Hematopoietic multipotent progenitor cell treated with erythropoietin and hydrocortisone succinate and interleukin-3 and kit ligand, for 8 days (in vitro differentiated cells): ENCODE measurements around the gene DHRS1.

Source experiments
- DNase-seq: peaks from one replicate; pipeline ENCODE4 v3.0.0-alpha.2; 2015

DHRS1 gene

DNA sequence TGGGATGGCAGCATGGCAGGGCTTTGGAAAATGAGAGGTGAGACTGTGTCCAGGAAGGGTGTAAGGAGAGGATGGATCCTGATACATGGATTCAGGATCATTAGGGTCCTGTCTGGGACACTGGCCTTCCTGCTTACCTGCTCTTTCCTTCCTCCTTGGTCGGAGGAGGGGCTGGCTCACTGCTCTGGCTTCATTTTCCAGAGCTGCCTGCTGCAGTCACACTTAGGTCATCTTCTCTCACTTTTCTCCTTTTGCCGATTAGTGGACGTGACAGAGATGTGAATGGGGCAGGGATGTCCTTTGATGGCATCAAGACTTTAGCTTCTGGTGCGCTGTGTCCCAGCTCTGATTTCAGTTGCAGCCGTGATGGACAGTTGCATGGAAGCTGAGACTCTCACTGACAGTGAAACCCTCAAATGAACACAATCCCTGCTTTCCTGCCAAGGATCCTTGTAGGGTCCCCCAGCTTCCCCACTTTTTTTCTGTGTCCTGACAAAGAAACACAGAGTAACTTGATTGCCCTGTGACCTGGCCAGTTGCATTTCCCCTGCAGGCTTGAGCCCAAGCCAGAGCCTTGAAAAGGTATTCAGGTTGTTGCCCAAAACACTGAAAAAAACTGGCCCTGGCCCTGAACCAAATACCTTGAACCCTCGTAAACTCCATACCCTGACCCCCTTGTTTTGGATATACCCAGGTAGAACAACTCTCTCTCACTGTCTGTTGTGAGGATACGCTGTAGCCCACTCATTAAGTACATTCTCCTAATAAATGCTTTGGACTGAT is 9.0 kb upstream of the DHRS1 start:
- DNase-seq: no peak

DNA sequence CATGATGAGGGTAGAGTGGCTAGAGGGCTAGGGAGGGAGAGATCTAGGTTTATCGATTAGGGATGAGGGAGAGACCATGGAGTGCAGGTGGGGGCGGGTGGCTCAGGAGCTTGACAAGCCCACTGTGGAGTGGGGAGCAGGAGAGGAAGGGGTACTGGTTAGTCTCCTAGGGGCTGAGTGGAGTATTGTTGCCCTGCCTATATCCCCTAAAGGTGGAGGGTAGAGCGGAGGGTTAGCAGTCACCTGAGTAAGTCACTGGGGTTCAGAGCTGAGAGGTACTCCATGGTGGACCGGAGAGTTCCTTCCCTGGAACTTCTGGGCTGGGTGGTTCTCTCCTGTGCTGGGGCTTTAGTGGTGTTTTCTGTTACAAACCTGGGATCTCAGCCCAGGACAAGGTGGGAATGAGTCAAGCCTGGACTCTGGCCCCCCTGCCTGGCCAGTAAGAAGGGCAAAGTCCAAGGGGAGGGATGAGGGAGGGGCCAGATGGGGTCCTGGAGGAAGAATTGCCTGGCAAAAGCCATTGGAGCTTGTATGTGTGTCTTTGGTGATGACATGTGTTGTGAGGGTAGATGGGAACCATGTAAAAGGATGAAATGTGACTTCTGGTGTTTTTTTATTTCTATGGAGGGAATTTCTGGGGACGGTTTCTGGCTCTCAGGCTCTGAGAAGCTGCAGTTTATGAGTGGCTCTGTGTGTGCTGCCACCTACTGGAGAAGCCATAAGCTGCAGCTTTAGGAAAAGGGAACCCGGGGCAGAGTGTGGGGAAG is 8.2 kb upstream of the DHRS1 start, which contains the start of gene CIDEB:
CIDEB (minus strand) TSS at position 403 of the 767 bp plus-strand sequence; CDS start at position 284, 119 bp downstream.
- DNase-seq: peak; percentile 78

DNA sequence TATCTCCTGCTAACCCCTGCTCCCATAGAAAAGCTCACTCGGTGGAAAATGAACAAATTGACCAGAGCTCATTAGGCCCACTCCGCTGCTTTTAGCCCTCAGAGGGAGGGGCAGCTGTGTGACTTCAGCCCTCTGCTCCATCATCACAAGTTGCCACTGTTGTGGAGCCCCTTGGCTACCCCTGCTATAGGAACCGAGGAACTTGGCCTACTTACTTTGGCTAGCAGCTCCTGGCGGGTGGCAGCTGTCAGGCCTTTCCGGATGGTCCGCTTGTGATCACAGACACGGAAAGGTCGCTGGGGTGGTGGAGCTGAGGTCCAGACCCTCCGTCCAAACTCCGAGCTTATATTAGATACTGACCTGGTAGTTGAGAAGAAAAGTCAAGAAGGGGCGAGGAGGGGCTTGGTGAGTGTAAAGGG is 7.6 kb upstream of the DHRS1 start:
- no peak for DNase-seq

DNA sequence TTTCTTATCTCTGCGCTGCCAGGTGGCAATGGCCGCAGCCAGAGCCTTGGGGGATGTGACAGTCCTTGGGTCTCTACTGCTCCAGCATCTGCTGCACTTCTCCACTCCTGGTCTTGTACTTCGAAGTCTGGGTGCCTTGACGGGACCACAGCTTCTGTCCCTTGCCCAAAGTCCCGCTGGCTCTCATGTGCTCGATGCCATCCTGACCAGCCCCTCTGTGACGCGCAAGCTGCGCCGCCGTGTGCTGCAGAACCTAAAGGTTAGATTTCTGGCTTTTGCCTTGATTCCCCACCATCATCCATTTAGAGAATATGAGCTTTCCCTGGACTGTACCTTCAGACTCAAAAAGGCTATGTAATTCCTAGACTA is 4.4 kb upstream of the DHRS1 start:
- DNase-seq: no peak

DNA sequence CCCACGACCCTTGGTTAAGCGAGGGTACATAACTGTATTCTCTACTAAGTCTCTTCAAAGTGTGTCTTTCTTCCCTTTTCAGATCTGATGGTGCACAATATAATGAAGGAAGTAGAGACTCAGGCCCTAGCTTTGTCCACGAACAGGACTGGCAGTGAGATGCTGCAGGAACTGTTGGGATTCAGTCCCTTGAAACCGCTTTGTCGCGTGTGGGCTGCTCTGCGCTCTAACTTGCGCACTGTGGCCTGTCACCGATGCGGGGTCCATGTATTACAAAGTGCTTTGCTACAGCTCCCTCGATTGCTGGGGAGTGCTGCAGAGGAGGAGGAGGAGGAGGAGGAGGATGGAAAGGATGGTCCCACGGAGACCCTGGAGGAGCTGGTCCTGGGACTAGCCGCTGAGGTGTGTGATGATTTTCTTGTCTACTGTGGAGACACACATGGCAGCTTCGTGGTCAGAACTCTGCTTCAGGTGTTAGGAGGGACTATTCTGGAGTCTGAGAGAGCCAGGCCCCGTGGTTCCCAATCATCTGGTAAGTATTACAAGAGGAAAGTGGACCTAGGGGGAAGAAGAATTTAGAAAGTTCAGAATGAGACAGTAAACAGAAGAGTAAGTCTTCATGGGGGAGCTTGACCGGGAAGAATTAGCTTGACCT is 873 bp upstream of the DHRS1 start:
- no peak for DNase-seq

DNA sequence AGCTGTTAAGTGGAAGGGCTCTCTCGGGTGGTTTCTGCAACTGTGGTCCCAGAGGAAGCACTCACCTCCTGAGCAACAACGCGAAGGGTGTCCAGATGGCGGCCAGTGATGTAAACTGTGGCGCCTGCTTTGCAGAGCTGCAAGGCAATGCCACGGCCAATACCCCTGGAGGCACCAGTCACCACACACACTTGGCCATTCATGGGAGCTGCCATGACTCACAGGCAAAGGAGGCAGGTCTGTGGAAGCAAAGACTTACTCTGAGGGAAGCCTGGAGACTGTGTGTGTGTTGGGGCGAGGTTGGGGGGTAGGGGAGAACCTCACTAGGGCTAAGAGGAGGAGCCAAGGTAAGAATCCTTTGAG is 707 bp downstream of the DHRS1 start:
- peak; percentile 27 for DNase-seq

DNA sequence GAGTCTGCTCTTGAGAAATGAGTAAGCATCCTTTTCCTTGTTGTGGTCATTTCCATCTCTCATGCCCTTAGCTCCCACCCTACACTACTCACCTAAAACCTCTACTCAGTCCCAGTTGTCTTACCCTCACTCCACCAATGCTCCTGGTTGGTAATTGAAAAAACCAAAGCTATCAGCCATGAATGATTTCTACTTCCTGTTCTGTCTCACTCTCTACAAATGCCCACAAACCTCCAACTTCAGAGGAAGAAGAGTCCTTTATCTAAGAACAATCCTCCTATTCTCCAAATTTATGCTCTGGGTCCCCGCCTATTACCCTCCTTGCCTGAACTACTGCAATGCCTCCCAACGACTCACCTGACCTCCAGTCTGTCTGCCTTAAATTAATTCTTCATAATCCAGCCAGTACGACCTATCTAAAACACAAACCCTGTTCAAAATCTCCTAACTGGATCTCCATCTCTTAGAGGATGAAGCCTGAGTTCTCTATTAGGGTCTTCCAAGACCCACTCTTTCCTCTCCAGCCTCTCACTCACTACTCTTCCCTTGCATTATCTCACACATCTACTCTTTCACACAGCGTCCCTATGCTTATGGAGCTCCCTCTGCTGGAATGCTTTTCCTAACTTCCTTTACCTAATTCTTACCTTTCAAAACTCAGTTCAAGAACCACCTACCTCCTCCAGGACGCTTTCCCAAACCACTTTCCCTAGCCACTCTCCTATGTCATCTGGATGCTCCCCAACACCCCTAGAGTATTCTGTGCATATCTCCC is 2.2 kb downstream of the DHRS1 start:
- peak; percentile 68 for DNase-seq

DNA sequence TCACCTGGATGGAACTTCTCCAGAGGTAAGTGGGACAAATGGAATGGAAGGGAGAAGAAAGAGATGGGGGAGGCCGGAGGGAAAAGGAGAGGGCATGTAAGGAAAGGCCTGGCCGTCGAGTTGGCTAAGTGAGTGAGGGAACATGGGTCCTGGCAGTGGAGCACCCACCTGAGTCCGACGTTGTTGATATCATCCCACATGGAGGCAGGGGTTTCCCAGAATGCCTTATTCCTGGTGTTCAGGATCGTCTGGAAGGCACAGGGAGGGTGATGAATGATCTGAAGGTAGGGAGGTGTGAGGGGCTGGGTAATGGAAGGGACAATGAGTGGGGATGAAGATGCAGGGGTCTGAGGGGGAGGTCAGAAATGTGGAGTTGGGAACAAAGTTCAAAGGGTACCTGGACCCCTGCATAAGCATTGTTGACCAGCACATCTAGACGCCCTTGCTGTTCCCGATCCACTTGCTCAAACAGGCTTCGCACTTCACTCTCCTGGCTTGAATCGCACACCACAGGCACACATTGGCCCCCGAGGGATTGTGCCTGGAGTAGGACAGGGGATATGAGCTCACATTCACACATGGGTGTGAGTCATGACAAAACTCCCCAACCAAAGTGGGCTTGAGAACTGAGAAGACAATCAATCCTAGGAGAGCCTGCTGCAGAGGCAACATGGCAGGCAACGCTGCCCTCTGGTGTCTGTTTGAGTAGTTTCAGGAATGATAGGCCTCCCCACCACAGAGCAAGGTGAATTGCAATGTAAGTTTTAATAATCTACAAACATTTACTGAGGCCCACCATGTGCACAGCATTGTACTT is 3.0 kb downstream of the DHRS1 start:
- peak; percentile 83 for DNase-seq

DNA sequence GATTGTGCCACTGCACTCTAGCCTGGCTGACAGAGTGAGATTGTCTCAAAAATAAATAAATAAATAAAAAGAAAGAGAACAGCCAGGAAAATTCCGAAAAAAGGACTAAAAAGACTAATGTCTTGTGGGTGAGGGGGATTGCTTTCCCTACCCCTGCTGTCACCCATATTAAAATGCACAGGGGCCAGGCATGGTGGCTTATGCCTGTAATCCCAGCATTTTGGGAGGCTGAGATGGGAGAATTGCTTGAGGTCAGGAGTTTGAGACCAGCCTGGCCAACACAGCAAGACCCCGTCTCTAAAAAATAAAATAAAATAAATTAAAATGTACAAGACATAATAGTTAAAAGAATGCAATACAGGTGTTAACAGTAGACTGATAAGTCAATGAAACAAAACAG is 6.1 kb downstream of the DHRS1 start:
- DNase-seq: no peak

DNA sequence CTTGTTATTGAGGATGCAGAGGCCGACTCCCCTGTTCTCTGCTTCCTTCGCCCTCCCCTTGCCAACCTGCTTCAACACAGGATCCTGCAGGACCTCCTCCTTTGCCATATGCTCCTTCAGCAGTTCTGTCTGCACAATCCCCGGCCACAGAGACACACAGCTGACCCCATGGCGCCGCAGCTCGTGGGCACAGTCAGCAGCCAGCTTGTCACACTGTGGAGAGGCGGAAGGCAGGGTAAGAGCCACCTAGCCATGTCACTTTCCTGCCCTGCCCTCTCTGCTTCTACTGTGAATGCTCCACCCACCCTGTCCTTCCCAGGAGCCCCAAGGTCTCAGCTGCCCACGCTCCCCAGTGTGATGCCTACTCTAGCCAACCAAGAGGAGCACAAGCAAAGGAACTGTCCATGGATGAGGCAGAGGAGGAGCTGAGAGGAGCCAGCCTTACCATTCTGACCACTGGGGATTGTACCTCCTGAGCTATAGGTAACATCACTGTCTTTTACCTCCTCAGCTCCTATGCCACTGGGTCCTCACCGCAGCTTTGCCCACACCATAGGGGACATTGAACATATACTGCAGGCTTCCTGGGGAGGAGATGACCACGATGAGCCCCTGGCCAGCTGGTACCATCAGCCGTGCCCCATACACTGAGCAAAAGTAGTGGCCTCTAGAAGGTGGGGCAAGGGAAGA is 7.3 kb downstream of the DHRS1 start:
- DNase-seq: no peak

DNA sequence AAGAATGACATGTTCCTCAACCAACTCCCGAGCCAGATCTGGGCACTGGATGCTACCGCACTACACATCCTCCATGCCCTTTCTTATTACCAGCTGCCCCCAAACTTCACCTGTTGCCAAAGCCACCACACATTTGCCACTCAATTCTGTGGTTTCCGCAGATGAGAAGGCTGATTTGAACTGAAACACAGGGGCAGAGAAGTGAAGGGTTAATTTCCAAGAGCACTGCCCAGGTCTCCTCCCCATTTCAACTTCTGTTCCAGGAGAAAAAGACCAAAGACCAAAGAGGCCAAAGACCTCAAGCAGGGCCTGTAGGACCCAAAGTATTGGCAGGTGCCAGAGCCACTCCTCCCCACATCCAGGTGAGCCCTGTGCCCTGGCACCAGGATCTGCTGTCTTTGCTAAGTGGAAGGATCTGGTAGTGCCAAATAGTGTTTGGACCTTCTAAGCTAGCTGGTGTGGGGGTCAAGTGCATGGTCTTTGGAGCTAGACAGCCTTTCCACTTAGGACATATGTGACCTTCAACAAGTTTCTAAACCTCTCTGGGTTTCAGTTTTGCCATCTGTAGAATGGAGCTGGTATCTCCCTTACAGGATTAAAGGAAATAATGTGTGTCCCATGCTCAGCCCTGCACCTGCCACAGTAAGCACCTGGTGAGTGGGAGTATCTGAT is 8.0 kb downstream of the DHRS1 start:
- DNase-seq: no peak

DNA sequence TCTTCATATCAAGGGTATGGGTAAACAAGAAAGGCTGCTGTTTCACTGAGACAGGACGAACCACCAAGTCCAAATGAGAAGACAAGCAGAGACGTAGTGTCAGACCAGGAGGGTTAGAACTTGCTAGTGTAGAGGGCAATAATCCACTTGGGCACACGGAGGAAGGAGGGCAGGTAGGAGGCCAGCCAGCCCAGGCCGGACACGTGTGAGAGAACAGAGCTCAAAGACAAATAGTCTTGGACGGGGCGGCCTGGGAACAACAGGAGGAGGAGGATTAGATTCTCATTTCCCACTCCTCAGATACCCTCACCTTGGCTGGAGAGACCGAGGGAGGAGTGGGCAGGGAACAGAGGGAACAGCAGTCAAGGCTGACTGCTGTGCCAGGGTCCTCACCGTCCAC is 8.8 kb downstream of the DHRS1 start:
- DNase-seq: no peak

DNA sequence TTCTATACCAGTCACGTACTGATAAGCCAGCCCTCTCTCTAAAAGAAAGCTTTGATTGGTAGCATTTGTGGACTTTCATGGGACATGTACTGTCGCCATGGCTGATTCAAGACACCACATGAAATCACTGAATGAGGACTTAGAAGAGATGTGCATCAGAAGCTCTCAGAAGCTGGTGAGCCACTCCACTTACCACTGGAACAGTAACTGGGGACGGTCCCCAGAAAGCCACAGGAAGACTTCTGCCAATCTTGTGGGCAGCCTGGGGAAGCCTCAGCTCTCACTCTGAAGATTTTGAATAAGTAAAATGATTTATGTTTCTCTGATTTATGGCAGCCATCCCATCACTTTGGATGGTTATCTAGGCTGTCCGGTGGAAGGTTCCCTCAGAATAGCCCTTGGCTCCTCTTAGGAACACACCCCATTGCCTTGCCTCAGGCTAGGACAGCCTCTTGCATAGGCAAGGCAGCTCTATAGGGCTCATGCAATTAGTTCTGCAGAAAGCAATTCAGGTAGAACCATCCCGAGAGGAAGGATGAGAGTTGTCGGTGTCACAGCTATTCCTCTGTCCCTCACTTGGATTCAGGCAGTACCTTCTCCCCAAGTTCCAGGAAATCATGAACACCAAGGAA is 9.8 kb downstream of the DHRS1 start:
- DNase-seq: no peak

DNA sequence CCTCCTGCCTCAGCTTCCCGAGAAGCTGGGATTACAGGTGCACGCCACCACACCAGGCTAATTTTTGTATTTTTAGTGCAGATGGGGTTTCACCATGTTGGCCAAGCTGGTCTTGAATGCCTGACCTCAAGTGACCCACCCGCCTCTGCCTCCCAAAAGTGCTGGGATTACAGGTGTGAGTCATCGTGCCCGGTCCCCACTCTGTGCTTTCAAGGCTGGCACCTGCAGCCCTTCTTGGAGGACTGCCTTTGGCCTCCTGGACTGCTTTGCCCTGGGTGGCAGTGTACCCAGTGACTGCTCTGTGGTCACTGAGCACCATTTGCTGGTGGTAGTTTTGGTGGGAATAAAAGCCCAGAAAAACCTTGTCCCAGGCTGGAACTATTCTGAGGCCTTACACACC is 12.6 kb downstream of the DHRS1 start:
- DNase-seq: no peak

DNA sequence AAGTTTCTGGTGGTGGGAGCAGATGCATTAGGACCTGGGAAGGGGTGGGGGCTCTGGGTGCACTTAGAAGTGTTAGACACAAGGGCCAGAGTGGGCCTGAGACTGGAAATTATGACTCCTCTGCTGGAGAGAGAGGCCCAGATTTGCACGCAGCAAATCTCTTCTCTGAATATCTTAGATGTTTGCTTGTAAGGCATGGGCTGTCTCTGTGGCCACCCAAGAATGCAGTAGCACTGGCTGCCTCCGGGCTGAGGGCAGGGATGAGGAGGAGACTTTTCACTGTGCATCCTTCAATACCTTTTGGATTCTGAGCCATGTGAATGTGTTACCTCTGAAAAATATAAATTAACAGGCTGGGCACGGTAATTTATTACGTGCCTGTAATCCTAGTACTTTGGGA is 14.2 kb downstream of the DHRS1 start:
- DNase-seq: no peak

DNA sequence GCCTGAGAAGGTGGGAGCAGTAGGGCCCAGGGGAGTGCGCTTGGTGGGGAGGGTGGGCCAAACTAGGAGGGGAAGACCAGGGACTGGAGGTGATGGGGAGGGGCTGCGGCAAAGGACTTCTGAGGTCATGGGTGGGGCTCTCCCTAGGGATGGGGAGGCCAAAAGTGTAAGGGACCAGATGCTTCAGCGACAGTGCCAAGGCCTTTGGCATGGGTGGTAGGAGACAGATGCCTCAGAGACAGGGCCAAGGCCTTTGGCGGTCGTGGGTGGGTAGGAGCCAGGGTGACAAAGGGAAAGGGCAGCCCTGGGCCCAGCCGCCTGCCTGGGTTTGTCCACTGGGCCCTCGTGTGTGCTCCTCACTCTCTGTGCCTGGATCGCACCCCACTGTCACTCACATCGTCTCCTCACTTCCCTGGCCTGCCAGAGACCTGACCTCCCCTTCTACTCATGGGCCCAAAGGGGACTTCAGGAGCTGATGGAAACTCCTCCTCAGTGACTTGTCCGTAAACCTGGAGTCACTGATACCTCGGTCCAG is 15.0 kb downstream of the DHRS1 start:
- no peak for DNase-seq

DNA sequence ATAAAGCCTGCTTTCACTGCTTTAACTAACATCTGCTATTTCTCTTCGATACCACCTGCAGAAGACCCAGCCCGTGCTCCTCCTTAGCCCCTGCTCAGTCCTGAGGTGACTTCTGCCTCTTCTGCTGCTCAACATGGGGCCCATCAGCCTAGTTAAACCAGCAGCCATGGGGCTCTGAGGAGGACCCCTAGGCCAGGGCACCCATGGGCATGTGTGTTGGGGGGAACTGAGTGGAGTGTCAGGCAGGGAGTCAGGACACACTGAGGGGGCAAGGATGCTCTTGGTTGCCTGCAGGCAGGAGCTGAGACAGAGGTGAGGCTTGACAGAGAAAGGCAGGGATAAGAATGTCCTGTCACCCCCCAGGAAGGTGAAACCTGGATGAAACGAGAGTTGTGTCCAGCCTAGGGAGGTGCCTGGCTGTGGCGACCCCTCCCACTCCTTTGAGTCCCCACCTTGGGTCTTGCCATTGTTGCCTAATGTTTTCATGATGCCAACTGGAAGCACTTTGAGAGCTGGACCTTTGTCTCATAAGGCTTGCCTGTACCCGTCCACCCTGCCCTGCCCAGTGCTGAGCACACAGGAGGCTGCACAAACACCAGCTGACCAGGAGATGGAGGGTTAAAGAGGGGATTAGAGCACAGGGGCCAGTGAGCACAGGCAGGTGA is 15.7 kb downstream of the DHRS1 start:
- DNase-seq: no peak

DNA sequence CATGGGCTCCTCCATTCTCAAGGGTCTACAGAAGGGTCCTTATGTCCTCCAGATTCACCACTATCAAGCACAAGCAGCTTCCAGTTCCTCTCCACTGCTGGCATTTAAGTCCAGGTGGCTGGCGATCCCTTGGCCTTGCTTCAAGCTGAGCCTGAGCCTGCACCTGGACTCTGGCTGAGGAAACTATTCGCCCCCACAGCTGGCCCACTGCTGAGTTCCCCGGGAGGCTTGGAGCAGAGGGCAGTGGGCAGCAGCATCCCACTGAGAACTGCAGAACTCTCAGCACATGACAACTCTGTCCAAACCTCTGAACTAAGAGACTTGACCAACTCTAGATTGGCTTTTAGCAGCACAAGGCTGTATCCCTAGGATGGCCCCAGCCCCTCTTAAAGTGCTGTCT is 16.8 kb downstream of the DHRS1 start:
- no peak for DNase-seq

DNA sequence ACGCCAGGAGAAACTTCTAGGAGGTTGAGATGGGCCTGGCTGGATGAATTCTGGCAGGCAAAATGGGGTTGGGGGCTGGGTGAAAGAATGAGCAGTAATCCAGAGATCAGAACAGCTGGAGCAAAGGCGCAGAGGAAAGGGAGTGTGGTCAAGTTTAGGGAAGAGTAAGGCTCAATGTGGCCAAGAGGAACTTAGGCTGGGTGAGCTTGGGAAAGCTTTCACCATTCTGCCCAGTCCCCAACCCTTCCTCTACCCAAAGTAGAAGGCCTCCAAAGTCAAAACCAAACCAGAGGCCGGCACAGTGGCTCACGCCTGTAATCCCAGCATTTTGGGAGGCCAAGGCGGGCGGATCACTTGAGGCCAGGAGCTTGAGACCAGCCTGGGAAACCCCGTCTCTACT is 17.9 kb downstream of the DHRS1 start:
- DNase-seq: no peak
